ENCODE data around the gene STARD3. TPM values are rescaled to one million over a fixed set of nuclear protein-coding genes. Genes with fewer than 3 reads are reported as not detected.

The STARD3 gene
- total RNA-seq, 4 donors from 2014 or later = 39.2 to 63.9 (median 43.5) TPM

DNA sequence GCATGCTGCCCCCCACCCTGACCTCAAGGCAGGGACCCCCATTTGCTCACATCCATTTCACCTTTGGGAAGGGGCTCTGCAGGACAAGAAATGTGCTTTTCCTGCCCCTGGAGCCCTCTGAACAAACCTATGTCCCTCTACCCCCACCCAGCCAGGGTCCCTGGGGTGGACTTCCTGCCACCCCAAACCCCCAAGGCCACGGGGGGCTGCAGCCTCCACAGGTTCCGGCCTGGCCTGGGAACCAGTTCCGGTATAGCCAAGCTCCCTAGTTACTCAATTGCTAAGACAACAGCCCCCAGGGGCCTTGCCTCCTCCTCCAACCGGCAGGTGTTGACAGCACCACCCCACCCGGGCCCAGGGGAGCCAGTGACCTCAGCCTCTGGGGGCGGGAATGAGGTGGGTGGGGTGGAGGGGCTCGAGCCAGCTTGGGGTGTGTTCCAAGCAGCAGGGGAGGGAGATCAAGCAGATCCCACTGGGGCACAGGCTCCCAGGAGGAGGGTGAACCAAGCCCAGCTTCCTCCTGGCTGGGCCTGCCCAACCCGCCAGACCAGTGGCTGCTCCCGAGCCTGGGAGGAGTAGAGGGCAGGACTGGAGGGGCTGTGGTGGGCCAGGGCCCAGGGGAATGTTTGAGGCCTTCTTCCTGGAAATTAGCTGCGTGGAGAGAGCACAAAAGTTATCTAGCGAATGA, 37.9 kb downstream of the STARD3 start:
- TF ChIP-seq, protein P1, sequence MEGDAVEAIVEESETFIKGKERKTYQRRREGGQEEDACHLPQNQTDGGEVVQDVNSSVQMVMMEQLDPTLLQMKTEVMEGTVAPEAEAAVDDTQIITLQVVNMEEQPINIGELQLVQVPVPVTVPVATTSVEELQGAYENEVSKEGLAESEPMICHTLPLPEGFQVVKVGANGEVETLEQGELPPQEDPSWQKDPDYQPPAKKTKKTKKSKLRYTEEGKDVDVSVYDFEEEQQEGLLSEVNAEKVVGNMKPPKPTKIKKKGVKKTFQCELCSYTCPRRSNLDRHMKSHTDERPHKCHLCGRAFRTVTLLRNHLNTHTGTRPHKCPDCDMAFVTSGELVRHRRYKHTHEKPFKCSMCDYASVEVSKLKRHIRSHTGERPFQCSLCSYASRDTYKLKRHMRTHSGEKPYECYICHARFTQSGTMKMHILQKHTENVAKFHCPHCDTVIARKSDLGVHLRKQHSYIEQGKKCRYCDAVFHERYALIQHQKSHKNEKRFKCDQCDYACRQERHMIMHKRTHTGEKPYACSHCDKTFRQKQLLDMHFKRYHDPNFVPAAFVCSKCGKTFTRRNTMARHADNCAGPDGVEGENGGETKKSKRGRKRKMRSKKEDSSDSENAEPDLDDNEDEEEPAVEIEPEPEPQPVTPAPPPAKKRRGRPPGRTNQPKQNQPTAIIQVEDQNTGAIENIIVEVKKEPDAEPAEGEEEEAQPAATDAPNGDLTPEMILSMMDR (IDR thresholded peaks at IDR 0.05; ENCODE audit: low read depth) = no peak

- TF ChIP-seq, protein P1 (IDR thresholded peaks at IDR 0.05; ENCODE audit: low read depth) = no peak
These were observed 38.6 kb downstream of the STARD3 start for GRCh38 chr17:39675390-39676082.

GRCh38 chr17:39676198-39676819, 39.4 kb downstream of the STARD3 start:
- TF ChIP-seq, protein P1 (IDR thresholded peaks at IDR 0.05; ENCODE audit: low read depth) = no peak

- TF ChIP-seq, protein P1 (IDR thresholded peaks at IDR 0.05; ENCODE audit: low read depth) = no peak
These were observed 40.1 kb downstream of the STARD3 start for GRCh38 chr17:39677072-39677471.

DNA sequence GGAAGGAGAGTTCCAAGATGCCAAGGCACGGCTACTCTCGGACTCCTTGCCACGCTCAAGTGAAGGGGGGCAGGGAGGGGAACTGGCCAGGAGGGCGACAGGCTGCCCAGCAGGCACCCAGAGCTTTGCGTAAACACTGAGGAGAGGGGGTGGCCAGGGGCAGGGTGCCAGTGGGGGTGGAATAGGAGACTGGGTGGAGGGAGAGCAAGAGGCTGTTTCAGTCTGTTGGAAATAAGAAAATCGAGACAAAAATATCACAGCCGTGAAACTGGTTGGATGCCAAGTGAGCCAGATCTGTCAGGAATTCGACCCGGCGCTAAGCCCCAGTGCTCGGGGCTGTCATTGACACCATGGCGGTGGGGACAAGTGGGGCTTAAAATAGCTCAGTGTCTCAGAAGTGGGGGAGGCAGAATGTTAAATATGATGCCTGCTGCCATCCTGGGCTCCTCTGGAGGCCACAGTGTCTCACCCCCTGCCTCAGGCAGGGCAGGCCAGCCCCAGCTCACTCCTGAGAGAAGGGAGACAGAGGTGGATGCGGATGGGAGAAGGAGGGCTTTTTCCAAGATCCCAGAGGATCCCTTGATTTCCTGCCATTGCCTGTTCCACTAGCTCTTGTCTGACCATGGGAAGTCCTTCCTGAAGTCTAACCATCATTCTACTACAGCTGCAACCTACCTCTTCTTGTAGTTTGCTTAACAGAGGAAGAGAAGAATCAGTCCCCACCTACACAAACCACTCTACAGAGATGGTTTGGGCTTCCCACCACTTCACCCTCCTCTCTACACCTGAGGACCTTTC, 40.8 kb downstream of the STARD3 start:
- TF ChIP-seq, protein P1 (IDR thresholded peaks at IDR 0.05; ENCODE audit: low read depth) = no peak

DNA sequence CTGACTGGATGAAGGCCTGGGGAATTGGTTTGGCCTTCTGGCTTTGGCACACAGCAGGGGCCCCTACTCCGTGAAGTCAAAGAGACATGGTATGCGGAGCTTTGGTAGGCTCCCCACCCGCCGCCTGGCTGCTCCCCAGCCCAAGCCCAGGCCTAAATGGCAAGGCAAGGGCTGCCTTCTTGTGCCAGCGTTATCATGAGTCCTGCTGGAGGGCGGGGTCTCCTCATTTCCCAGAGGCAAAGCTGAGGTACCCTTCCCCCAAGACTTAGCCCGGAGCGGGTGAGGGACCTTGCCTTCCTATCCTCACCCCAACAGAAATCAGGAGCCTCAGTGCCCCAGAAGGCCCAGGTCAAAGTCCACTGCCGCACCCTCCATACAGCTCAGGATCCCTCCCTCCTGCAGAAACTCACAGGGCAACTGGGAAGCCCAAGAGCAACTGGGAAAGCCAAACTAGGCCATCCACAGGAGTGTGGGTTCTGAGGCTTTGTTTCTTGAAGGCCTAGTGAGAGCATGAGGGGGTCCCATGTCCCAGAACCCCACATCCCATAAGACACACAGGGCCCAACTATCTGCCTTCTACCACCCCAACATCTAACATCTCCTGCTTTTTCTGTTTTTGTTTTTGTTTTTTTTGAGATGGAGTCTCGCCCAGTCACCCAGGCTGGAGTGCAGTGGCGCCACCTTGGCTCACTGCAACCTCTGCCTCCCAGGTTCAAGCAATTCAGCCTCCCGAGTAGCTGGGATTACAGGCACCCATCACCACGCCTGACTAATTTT, 41.6 kb downstream of the STARD3 start:
- TF ChIP-seq, protein P1 (IDR thresholded peaks at IDR 0.05; ENCODE audit: low read depth) = no peak
